Measurements from ENCODE around the gene FNDC3B.

Gene FNDC3B

GRCh38 chr3:172402090-172402489 is 362.7 kb downstream of the FNDC3B start:
- H3K27ac ChIP-seq (ENCODE audit: low read depth in 2 of 2, low read length in 2 of 2) = no peak overlapping the region
- no peaks in the 10 kb centered on the region for H3K27me3 ChIP-seq (ENCODE audit: control insufficient read depth in 2 of 2, insufficient read depth in 2 of 2, low read length in 2 of 2)
- H3K4me3 ChIP-seq (ENCODE audit: low read length in 2 of 2) = no peak overlapping the region
- H3K4me1 ChIP-seq (ENCODE audit: control insufficient read depth in 2 of 2, insufficient read depth in 2 of 2, low read length in 2 of 2) = no peaks in the 10 kb centered on the region
- H3K9me3 ChIP-seq (ENCODE audit: control insufficient read depth in 2 of 2, low read length in 2 of 2) = no peaks in the 10 kb centered on the region
- no peak overlapping the region for H3K9ac ChIP-seq (ENCODE audit: low read depth in 1 of 2, low read length in 2 of 2)
- peaks cover 6 to 14% of the 10 kb centered on the region in 2 donors for H3K36me3 ChIP-seq (ENCODE audit: control insufficient read depth in 2 of 2, insufficient read depth in 2 of 2, low read length in 2 of 2)

DNA sequence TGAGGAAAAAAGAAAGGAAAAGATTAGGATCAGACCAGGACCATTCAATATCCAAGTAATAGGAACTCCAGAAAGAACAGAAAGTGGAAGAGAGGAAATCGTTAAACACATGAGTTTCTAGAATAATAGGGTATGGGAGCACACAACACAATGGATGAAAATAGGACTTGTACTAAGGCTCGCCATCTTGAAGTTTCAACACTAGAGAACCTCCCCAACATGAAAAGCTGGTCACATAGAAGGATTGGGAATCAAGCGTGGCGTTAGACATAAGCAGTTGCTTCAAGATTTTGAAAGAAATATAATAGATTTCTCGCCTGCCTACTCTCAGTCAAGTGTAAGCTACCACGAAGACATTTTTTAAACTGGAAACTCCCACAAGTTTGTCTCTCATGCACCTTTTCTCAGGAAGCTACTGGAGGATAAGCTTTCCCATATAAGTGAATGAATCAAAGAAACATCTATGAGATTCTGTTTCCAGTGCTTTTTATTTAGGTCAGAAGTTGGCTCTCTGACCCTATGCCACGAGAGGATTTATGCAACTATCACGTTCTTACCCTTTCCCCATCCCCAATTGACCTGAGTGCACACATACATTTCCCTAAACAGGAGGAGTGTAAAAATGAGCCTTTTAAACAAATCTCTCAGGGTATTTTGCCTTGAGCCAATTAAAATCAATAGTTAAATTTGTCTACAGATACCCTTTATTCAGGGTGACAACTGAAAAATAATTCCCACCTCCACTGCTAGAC is 363.7 kb downstream of the FNDC3B start:
- H3K9me3 ChIP-seq (ENCODE audit: control insufficient read depth in 2 of 2, low read length in 2 of 2) = no peaks in the 10 kb centered on the region
- no peaks in the 10 kb centered on the region for H3K27me3 ChIP-seq (ENCODE audit: control insufficient read depth in 2 of 2, insufficient read depth in 2 of 2, low read length in 2 of 2)
- no peak overlapping the region for H3K27ac ChIP-seq (ENCODE audit: low read depth in 2 of 2, low read length in 2 of 2)
- no peak overlapping the region for H3K9ac ChIP-seq (ENCODE audit: low read depth in 1 of 2, low read length in 2 of 2)
- H3K4me3 ChIP-seq (ENCODE audit: low read length in 2 of 2) = no peak overlapping the region
- H3K36me3 ChIP-seq (ENCODE audit: control insufficient read depth in 2 of 2, insufficient read depth in 2 of 2, low read length in 2 of 2) = peaks cover 4 to 9% of the 10 kb centered on the region in 2 donors
- H3K4me1 ChIP-seq (ENCODE audit: control insufficient read depth in 2 of 2, insufficient read depth in 2 of 2, low read length in 2 of 2) = no peaks in the 10 kb centered on the region

DNA sequence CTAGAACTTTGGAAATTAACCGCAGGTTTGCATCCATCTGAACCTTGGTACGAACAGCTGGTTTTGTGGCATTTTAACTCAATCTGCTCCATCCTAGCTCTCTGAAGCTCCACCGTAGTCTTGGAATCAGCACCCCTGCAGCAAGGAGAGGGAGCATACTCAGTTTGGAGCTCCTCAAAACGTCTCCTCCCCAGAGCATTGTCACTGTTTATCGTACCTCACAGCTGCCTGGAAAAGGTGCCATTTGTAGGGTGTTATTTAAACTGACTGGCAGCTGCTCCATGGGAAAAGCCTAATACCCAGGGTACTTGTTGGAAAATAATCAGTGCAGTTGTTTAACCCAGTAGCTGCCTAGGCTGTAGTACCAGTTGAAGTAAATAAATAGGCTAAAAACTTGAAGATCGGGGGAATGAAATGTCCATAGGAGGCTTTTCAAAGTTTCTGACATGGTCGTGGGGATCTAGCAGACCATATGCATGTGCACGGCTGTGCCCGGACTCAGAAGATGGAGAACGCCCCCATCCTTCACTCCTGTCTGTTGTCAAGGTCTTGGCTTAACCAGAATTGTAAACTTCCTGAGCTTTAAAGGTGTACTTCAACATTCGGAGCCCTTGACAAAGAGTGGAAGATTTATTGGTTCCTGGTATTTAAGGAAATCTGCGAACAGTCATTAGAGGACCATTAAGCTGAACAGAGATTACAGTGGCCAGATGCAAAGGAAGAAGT is 365.0 kb downstream of the FNDC3B start:
- Histone ChIP-seq H3K27me3 (ENCODE audit: control insufficient read depth in 2 of 2, insufficient read depth in 2 of 2, low read length in 2 of 2) (no peaks in the 10 kb centered on the region), H3K4me1 (ENCODE audit: control insufficient read depth in 2 of 2, insufficient read depth in 2 of 2, low read length in 2 of 2) (no peaks in the 10 kb centered on the region), H3K27ac (ENCODE audit: low read depth in 2 of 2, low read length in 2 of 2) (no peak overlapping the region), H3K4me3 (ENCODE audit: low read length in 2 of 2) (no peak overlapping the region), H3K9me3 (ENCODE audit: control insufficient read depth in 2 of 2, low read length in 2 of 2) (no peaks in the 10 kb centered on the region), H3K9ac (ENCODE audit: low read depth in 1 of 2, low read length in 2 of 2) (no peak overlapping the region), H3K36me3 (ENCODE audit: control insufficient read depth in 2 of 2, insufficient read depth in 2 of 2, low read length in 2 of 2) (peaks cover 3 to 4% of the 10 kb centered on the region in 2 donors)

DNA sequence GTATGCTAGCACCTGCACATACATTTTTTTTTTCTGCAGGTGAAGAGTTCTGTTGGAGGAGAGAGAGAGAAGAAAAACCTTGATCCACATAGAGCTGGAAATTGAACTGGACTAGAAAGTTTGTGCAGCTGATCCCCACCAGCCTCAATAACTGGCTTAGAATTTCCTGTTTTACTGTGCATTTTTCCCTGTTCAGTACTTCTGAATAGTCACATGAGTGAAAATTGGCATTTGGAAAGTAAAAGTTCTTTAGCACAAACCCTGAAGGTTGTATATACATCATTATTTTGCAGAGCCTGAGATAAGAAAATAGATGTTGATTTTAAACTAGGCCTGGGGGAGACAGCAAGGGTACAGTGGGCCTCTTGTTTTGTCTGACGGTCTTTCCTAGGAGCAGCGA is 366.5 kb downstream of the FNDC3B start:
- Histone ChIP-seq H3K4me1 (ENCODE audit: control insufficient read depth in 2 of 2, insufficient read depth in 2 of 2, low read length in 2 of 2) (no peaks in the 10 kb centered on the region), H3K27ac (ENCODE audit: low read depth in 2 of 2, low read length in 2 of 2) (no peak overlapping the region), H3K9ac (ENCODE audit: low read depth in 1 of 2, low read length in 2 of 2) (no peak overlapping the region), H3K36me3 (ENCODE audit: control insufficient read depth in 2 of 2, insufficient read depth in 2 of 2, low read length in 2 of 2) (peaks cover 3 to 4% of the 10 kb centered on the region in 2 donors), H3K9me3 (ENCODE audit: control insufficient read depth in 2 of 2, low read length in 2 of 2) (no peaks in the 10 kb centered on the region), H3K4me3 (ENCODE audit: low read length in 2 of 2) (no peak overlapping the region), H3K27me3 (ENCODE audit: control insufficient read depth in 2 of 2, insufficient read depth in 2 of 2, low read length in 2 of 2) (no peaks in the 10 kb centered on the region)

DNA sequence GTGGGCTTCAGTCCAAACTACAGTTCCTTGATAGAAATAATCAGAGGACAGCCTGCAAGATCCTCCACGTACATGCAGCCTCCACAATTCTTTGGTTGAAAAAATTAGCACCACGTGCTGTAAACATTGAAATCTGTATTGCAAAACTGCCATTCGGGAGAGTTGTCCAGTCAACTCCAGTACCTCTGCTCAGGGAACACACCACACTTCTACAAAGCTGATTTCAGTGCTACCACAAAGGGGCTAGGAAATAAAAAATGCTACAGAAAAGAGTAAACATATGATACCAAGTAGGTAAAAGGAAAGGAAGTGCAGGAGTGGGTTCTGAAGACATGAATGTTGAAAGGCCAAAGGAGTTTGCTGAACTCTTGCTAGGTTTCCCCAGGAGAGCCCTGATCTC is 368.5 kb downstream of the FNDC3B start:
- Histone ChIP-seq H3K9me3 (ENCODE audit: control insufficient read depth in 2 of 2, low read length in 2 of 2) (no peaks in the 10 kb centered on the region), H3K36me3 (ENCODE audit: control insufficient read depth in 2 of 2, insufficient read depth in 2 of 2, low read length in 2 of 2) (no peaks in the 10 kb centered on the region), H3K9ac (ENCODE audit: low read depth in 1 of 2, low read length in 2 of 2) (no peak overlapping the region), H3K4me1 (ENCODE audit: control insufficient read depth in 2 of 2, insufficient read depth in 2 of 2, low read length in 2 of 2) (no peaks in the 10 kb centered on the region), H3K27me3 (ENCODE audit: control insufficient read depth in 2 of 2, insufficient read depth in 2 of 2, low read length in 2 of 2) (no peaks in the 10 kb centered on the region), H3K4me3 (ENCODE audit: low read length in 2 of 2) (no peak overlapping the region), H3K27ac (ENCODE audit: low read depth in 2 of 2, low read length in 2 of 2) (no peak overlapping the region)

- Histone ChIP-seq H3K36me3 (ENCODE audit: control insufficient read depth in 2 of 2, insufficient read depth in 2 of 2, low read length in 2 of 2) (no peaks in the 10 kb centered on the region), H3K4me1 (ENCODE audit: control insufficient read depth in 2 of 2, insufficient read depth in 2 of 2, low read length in 2 of 2) (no peaks in the 10 kb centered on the region), H3K9ac (ENCODE audit: low read depth in 1 of 2, low read length in 2 of 2) (no peak overlapping the region), H3K9me3 (ENCODE audit: control insufficient read depth in 2 of 2, low read length in 2 of 2) (no peaks in the 10 kb centered on the region), H3K27me3 (ENCODE audit: control insufficient read depth in 2 of 2, insufficient read depth in 2 of 2, low read length in 2 of 2) (no peaks in the 10 kb centered on the region), H3K27ac (ENCODE audit: low read depth in 2 of 2, low read length in 2 of 2) (no peak overlapping the region), H3K4me3 (ENCODE audit: low read length in 2 of 2) (no peak overlapping the region)
Measured at GRCh38 chr3:172410702-172411477, 371.5 kb downstream of the FNDC3B start.

GRCh38 chr3:172411478-172411947 is 372.1 kb downstream of the FNDC3B start:
- no peak overlapping the region for H3K4me3 ChIP-seq (ENCODE audit: low read length in 2 of 2)
- no peaks in the 10 kb centered on the region for H3K4me1 ChIP-seq (ENCODE audit: control insufficient read depth in 2 of 2, insufficient read depth in 2 of 2, low read length in 2 of 2)
- H3K27me3 ChIP-seq (ENCODE audit: control insufficient read depth in 2 of 2, insufficient read depth in 2 of 2, low read length in 2 of 2) = no peaks in the 10 kb centered on the region
- no peaks in the 10 kb centered on the region for H3K9me3 ChIP-seq (ENCODE audit: control insufficient read depth in 2 of 2, low read length in 2 of 2)
- no peak overlapping the region for H3K27ac ChIP-seq (ENCODE audit: low read depth in 2 of 2, low read length in 2 of 2)
- no peaks in the 10 kb centered on the region for H3K36me3 ChIP-seq (ENCODE audit: control insufficient read depth in 2 of 2, insufficient read depth in 2 of 2, low read length in 2 of 2)
- no peak overlapping the region for H3K9ac ChIP-seq (ENCODE audit: low read depth in 1 of 2, low read length in 2 of 2)

DNA sequence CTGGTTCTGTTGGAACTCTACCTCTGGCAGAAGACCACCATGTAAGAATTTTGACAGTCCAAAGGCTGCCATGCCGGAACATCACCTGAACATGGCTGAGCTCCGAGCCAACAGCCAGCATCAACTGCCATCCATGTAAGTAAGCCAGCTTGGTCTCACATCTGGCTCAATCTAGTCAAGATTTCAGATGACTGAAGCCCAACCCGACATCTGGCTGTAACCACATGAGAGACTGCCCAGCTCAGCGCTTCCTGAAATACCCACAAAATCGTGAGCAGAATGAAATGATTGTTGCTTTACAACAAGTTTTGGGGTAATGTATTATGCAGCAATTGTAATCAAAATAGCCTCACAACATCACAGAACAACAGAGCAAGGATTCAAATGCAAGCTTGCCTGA is 375.9 kb downstream of the FNDC3B start:
- Histone ChIP-seq H3K4me3 (ENCODE audit: low read length in 2 of 2) (no peak overlapping the region), H3K27me3 (ENCODE audit: control insufficient read depth in 2 of 2, insufficient read depth in 2 of 2, low read length in 2 of 2) (no peaks in the 10 kb centered on the region), H3K9ac (ENCODE audit: low read depth in 1 of 2, low read length in 2 of 2) (no peak overlapping the region), H3K36me3 (ENCODE audit: control insufficient read depth in 2 of 2, insufficient read depth in 2 of 2, low read length in 2 of 2) (no peaks in the 10 kb centered on the region), H3K4me1 (ENCODE audit: control insufficient read depth in 2 of 2, insufficient read depth in 2 of 2, low read length in 2 of 2) (no peaks in the 10 kb centered on the region), H3K27ac (ENCODE audit: low read depth in 2 of 2, low read length in 2 of 2) (no peak overlapping the region), H3K9me3 (ENCODE audit: control insufficient read depth in 2 of 2, low read length in 2 of 2) (no peaks in the 10 kb centered on the region)

DNA sequence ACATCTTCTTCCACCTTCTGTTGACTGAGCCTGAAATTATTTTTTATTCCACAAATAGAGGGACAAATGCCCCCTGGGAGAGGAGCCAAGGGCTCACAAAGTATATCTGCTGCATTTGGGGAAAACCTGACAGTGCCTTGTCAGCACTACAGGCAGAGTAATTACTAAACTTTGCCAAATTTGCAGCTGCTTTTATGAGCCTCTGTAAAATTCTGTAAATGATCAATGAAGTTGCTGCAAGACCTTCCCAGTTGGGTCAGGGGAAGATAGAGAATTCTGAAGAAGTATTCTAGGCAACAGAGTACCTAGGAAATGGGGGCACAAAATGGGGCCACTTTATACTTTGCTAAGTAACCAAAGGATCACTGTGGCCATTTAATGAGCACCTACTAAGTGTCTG is 398.3 kb downstream of the FNDC3B start:
- H3K36me3 ChIP-seq (ENCODE audit: control insufficient read depth in 2 of 2, insufficient read depth in 2 of 2, low read length in 2 of 2) = no peaks in the 10 kb centered on the region

DNA sequence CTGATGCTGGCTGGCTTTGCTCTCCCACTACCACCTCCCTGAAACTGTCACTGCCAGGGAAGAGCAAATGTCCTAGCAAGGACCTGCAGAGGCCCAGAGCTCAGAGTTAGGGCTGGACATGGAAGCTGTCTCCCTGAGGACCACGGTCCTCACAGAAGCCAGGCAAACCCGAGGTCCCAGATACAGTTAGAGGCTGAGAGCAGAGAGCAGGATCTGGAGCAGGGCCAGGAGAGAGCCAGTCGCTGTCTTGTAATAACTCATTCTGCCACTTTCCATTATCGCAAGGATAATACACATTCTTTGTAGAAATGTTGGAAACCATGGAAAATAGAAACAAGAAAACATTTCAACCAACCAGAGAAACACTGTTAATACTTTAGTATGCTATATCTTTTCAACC is 398.8 kb downstream of the FNDC3B start:
- Histone ChIP-seq H3K27me3 (ENCODE audit: control insufficient read depth in 2 of 2, insufficient read depth in 2 of 2, low read length in 2 of 2) (no peaks in the 10 kb centered on the region), H3K4me1 (ENCODE audit: control insufficient read depth in 2 of 2, insufficient read depth in 2 of 2, low read length in 2 of 2) (no peaks in the 10 kb centered on the region), H3K36me3 (ENCODE audit: control insufficient read depth in 2 of 2, insufficient read depth in 2 of 2, low read length in 2 of 2) (no peaks in the 10 kb centered on the region), H3K4me3 (ENCODE audit: low read length in 2 of 2) (no peak overlapping the region), H3K9me3 (ENCODE audit: control insufficient read depth in 2 of 2, low read length in 2 of 2) (no peaks in the 10 kb centered on the region), H3K27ac (ENCODE audit: low read depth in 2 of 2, low read length in 2 of 2) (no peak overlapping the region), H3K9ac (ENCODE audit: low read depth in 1 of 2, low read length in 2 of 2) (no peak overlapping the region)

More for the DNA sequence above, 398.3 kb downstream of the FNDC3B start:
- no peaks in the 10 kb centered on the region for H3K27me3 ChIP-seq (ENCODE audit: control insufficient read depth in 2 of 2, insufficient read depth in 2 of 2, low read length in 2 of 2)
- no peak overlapping the region for H3K4me3 ChIP-seq (ENCODE audit: low read length in 2 of 2)
- no peak overlapping the region for H3K27ac ChIP-seq (ENCODE audit: low read depth in 2 of 2, low read length in 2 of 2)
- no peaks in the 10 kb centered on the region for H3K4me1 ChIP-seq (ENCODE audit: control insufficient read depth in 2 of 2, insufficient read depth in 2 of 2, low read length in 2 of 2)
- H3K9ac ChIP-seq (ENCODE audit: low read depth in 1 of 2, low read length in 2 of 2) = no peak overlapping the region
- no peaks in the 10 kb centered on the region for H3K9me3 ChIP-seq (ENCODE audit: control insufficient read depth in 2 of 2, low read length in 2 of 2)
